Liver (tissue), 3 donors: ENCODE data around the gene IFT25.

Experiments used
- ATF3 ChIP-seq: IDR thresholded peaks from 2 replicates; pipeline ENCODE4 v1.6.1; 2016; ENCODE audit warnings: antibody characterized with exemption
- FOXA1 ChIP-seq: IDR thresholded peaks from 2 replicates; pipeline ENCODE4 v1.6.1; 2016; ENCODE audit warnings: antibody characterized with exemption
- FOXA2 ChIP-seq: IDR thresholded peaks from 2 replicates; pipeline ENCODE4 v1.6.1; 2016; ENCODE audit warnings: antibody characterized with exemption
- JUND ChIP-seq, 2 donors: IDR thresholded peaks; 2 replicates each; pipeline ENCODE4 v1.6.1; 2016; ENCODE audit warnings: antibody characterized with exemption in 2 of 2
- MAX ChIP-seq: IDR thresholded peaks from 2 replicates; pipeline ENCODE4 v1.6.1; 2016; ENCODE audit warnings: antibody characterized with exemption
- RAD21 ChIP-seq, 2 donors: IDR thresholded peaks; 2 replicates each; pipeline ENCODE4 v1.6.1; 2016; ENCODE audit warnings: antibody characterized with exemption in 2 of 2, mild to moderate bottlenecking in 2 of 2
- RXRA ChIP-seq, 2 donors: IDR thresholded peaks; 2 replicates each; pipeline ENCODE4 v1.6.1; 2017 to 2018; ENCODE audit warnings: antibody characterized with exemption in 2 of 2, mild to moderate bottlenecking in 1 of 2
- SP1 ChIP-seq: IDR thresholded peaks from 2 replicates; pipeline ENCODE4 v1.6.1; 2018; ENCODE audit warnings: antibody characterized with exemption, mild to moderate bottlenecking
- TAF1 ChIP-seq: conservative IDR thresholded peaks from 2 replicates; pipeline ENCODE4 v1.6.1; 2016; ENCODE audit warnings: antibody characterized with exemption, mild to moderate bottlenecking
- YY1 ChIP-seq: IDR thresholded peaks from 2 replicates; pipeline ENCODE4 v1.6.1; 2016; ENCODE audit warnings: antibody characterized with exemption, mild to moderate bottlenecking
- TF ChIP-seq, protein P1 (sequence below): fragments of 150-350 bp; IDR thresholded peaks from 2 replicates; pipeline ENCODE4 v1.5.1; 2017; ENCODE audit warnings: improper control_type of control experiment, low read depth, low read length; ENCODE audit not compliant: missing input control
- TF ChIP-seq, protein P2 (sequence below): IDR thresholded peaks from 2 replicates; pipeline ENCODE4 v1.6.1; 2016; ENCODE audit warnings: antibody characterized with exemption, mild to moderate bottlenecking
- donor health status: healthy.
- donor health status: healthy.

GRCh38 chr1:53979712-53980450, 34.4 kb upstream of the IFT25 start:
- TF ChIP-seq, protein P1, sequence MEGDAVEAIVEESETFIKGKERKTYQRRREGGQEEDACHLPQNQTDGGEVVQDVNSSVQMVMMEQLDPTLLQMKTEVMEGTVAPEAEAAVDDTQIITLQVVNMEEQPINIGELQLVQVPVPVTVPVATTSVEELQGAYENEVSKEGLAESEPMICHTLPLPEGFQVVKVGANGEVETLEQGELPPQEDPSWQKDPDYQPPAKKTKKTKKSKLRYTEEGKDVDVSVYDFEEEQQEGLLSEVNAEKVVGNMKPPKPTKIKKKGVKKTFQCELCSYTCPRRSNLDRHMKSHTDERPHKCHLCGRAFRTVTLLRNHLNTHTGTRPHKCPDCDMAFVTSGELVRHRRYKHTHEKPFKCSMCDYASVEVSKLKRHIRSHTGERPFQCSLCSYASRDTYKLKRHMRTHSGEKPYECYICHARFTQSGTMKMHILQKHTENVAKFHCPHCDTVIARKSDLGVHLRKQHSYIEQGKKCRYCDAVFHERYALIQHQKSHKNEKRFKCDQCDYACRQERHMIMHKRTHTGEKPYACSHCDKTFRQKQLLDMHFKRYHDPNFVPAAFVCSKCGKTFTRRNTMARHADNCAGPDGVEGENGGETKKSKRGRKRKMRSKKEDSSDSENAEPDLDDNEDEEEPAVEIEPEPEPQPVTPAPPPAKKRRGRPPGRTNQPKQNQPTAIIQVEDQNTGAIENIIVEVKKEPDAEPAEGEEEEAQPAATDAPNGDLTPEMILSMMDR, result no peak
- TF ChIP-seq YY1 (no peak), TAF1 (no peak), ATF3 (no peak), MAX (no peak), JUND (IDR thresholded peaks at IDR 0.05) (no peak), FOXA1 (no peak), RXRA (IDR thresholded peaks at IDR 0.05) (no peak), RAD21 (IDR thresholded peaks at IDR 0.05) (no peak), FOXA2 (no peak), SP1 (no peak)
- TF ChIP-seq, protein P2, sequence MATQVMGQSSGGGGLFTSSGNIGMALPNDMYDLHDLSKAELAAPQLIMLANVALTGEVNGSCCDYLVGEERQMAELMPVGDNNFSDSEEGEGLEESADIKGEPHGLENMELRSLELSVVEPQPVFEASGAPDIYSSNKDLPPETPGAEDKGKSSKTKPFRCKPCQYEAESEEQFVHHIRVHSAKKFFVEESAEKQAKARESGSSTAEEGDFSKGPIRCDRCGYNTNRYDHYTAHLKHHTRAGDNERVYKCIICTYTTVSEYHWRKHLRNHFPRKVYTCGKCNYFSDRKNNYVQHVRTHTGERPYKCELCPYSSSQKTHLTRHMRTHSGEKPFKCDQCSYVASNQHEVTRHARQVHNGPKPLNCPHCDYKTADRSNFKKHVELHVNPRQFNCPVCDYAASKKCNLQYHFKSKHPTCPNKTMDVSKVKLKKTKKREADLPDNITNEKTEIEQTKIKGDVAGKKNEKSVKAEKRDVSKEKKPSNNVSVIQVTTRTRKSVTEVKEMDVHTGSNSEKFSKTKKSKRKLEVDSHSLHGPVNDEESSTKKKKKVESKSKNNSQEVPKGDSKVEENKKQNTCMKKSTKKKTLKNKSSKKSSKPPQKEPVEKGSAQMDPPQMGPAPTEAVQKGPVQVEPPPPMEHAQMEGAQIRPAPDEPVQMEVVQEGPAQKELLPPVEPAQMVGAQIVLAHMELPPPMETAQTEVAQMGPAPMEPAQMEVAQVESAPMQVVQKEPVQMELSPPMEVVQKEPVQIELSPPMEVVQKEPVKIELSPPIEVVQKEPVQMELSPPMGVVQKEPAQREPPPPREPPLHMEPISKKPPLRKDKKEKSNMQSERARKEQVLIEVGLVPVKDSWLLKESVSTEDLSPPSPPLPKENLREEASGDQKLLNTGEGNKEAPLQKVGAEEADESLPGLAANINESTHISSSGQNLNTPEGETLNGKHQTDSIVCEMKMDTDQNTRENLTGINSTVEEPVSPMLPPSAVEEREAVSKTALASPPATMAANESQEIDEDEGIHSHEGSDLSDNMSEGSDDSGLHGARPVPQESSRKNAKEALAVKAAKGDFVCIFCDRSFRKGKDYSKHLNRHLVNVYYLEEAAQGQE, result no peak
